ENCODE data around the gene SEMA5A. TPM values are rescaled to one million over a fixed set of nuclear protein-coding genes. Genes with fewer than 3 reads are reported as not detected.

Gene SEMA5A
- total RNA-seq, 2 donors from 2014 or later, result 3.4 to 40.2 TPM

DNA sequence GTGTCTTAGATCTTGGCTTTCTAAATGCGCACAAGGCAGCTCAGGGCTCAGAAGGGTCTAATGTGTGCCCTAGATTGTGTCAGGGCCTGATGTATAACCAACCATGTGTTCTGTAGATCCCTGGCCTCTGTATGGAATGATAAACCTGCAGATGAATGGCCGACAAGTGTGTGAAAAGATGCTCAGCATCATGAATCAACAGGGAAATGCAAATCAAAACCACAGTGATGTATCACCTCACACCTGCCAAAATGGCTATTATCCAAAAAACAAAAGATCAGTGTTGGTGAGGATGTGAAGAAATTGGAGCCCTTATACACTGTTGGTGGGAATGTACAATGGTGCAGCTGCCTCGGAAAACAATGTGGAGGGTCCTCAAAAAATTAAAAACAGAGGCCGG lies 489.8 kb downstream of the SEMA5A start:
- TF ChIP-seq POLR2A (IDR thresholded peaks at IDR 0.05), result no peak
- TF ChIP-seq, protein P1, sequence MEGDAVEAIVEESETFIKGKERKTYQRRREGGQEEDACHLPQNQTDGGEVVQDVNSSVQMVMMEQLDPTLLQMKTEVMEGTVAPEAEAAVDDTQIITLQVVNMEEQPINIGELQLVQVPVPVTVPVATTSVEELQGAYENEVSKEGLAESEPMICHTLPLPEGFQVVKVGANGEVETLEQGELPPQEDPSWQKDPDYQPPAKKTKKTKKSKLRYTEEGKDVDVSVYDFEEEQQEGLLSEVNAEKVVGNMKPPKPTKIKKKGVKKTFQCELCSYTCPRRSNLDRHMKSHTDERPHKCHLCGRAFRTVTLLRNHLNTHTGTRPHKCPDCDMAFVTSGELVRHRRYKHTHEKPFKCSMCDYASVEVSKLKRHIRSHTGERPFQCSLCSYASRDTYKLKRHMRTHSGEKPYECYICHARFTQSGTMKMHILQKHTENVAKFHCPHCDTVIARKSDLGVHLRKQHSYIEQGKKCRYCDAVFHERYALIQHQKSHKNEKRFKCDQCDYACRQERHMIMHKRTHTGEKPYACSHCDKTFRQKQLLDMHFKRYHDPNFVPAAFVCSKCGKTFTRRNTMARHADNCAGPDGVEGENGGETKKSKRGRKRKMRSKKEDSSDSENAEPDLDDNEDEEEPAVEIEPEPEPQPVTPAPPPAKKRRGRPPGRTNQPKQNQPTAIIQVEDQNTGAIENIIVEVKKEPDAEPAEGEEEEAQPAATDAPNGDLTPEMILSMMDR (IDR thresholded peaks at IDR 0.05), result no peak
- H3K36me3 ChIP-seq (replicated peaks in 1 of 2; ENCODE audit: insufficient read depth in 1 of 2, low read depth in 2 of 2), result no peaks in the 10 kb centered on the region
- no peaks in the 10 kb centered on the region for H3K4me1 ChIP-seq
- DNase-seq, result no peak
- no peak overlapping the region for H3K4me3 ChIP-seq
- no peaks in the 10 kb centered on the region for H3K27me3 ChIP-seq
- 93 to 94% methylated on average over 4 of the region's 4 CpGs for WGBS, 2 donors
- no peak for ATAC-seq
- H3K27ac ChIP-seq, result no peak overlapping the region
- H3K9me3 ChIP-seq, result no peaks in the 10 kb centered on the region
- intact Hi-C loops (cut with DNase I), result no loop called here

DNA sequence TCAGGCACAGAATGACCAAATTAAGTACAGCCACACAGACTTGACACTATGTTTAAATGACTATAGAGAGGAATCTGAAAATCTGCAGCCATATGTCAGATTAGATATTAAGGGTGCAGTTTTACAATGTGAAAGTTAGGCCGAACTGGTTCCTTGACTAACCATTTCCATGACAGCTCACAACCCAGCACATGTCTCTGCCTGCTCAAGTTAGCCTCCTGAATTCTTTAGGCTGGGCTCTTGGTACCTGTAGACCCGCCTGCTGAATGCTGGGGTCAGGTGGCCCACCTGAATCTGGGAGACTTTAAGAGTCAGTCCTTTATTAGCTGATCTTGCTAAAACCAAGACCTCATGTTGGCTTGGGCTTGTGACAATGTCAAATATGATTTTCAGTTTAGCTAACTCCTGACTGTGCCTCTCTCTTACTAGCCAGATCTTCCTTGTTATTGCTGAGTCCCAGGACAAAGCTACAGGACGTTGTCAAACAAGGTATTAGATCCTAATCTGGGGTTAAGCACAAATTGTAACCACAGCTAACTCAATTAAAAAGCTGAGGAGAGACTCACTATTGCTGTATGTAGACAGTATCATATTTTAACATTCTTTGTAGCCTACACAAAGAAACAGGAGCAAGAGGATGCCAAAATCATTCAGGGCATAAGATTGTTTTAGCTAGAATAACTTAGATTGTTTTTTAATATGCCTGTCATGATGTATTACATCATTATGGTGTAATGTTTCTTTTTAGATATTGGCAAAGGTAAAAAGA lies 490.9 kb downstream of the SEMA5A start:
- Histone ChIP-seq H3K4me1 (no peaks in the 10 kb centered on the region), H3K4me3 (no peak overlapping the region), H3K27ac (no peak overlapping the region), H3K9me3 (no peaks in the 10 kb centered on the region), H3K27me3 (no peaks in the 10 kb centered on the region), H3K36me3 (replicated peaks in 1 of 2; ENCODE audit: insufficient read depth in 1 of 2, low read depth in 2 of 2) (no peaks in the 10 kb centered on the region)
- intact Hi-C loops (cut with DNase I), result no loop called here
- TF ChIP-seq, protein P1 (IDR thresholded peaks at IDR 0.05), result no peak
- TF ChIP-seq POLR2A (IDR thresholded peaks at IDR 0.05), result no peak
- no peak for DNase-seq
- 80 to 84% methylated on average over 3 of the region's 3 CpGs for WGBS, 2 donors
- ATAC-seq, result no peak

DNA sequence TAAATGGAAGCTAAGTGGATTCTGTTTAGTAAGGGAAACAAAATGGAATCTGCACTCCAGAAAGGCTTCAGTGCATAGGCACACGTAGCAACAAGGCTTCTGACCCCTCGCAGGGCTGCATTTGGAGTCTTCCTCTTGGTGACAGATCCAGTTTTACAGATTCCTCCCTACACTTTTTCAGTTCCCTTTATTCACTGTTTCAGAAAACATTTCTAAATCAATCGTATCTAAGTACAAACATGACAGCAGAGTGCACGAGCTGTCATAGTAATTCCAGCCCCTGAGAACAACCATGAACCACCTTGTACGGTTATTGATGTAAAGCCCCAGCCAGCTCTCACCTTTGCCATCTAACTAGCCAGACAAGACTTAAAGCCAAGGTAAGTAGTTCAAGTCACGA lies 491.6 kb downstream of the SEMA5A start:
- no peak for TF ChIP-seq POLR2A (IDR thresholded peaks at IDR 0.05)
- TF ChIP-seq, protein P1 (IDR thresholded peaks at IDR 0.05), result no peak
- intact Hi-C loops (cut with DNase I), result no loop called here
- WGBS, 2 donors, result 72 to 80% methylated on average over 6 of the region's 6 CpGs
- Histone ChIP-seq H3K4me3 (no peak overlapping the region), H3K27ac (no peak overlapping the region), H3K36me3 (replicated peaks in 1 of 2; ENCODE audit: insufficient read depth in 1 of 2, low read depth in 2 of 2) (no peaks in the 10 kb centered on the region), H3K4me1 (no peaks in the 10 kb centered on the region), H3K9me3 (no peaks in the 10 kb centered on the region), H3K27me3 (no peaks in the 10 kb centered on the region)
- DNase-seq (no peak), ATAC-seq (no peak)

DNA sequence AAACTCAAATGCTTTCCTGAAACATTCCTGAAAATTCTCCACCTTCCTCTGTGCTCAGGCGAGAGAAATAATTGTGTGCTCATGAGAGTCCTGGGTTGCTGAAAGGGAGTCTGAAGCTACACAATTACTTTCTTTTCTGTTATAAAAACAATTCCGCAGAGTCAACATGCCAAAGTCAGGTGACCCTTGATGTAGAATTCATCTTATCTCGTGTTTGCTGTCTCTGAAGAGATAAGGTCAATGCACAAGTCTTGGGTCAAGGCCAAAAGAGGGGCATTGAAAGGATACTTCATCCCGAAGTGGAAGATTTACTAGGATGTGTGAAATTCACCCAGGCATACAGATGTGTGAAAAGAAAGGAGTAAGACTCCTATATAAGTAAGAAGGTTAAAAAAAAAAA lies 493.5 kb downstream of the SEMA5A start:
- Histone ChIP-seq H3K4me1 (no peaks in the 10 kb centered on the region), H3K9me3 (no peaks in the 10 kb centered on the region), H3K27me3 (no peaks in the 10 kb centered on the region), H3K36me3 (replicated peaks in 1 of 2; ENCODE audit: insufficient read depth in 1 of 2, low read depth in 2 of 2) (no peaks in the 10 kb centered on the region), H3K27ac (no peak overlapping the region), H3K4me3 (no peak overlapping the region)
- 43 to 51% methylated on average over 4 of the region's 4 CpGs for WGBS, 2 donors
- no peak for ATAC-seq
- no peak for TF ChIP-seq POLR2A (IDR thresholded peaks at IDR 0.05)
- TF ChIP-seq, protein P1 (IDR thresholded peaks at IDR 0.05), result no peak
- DNase-seq, result no peak
- intact Hi-C loops (cut with DNase I), result no loop called here

DNA sequence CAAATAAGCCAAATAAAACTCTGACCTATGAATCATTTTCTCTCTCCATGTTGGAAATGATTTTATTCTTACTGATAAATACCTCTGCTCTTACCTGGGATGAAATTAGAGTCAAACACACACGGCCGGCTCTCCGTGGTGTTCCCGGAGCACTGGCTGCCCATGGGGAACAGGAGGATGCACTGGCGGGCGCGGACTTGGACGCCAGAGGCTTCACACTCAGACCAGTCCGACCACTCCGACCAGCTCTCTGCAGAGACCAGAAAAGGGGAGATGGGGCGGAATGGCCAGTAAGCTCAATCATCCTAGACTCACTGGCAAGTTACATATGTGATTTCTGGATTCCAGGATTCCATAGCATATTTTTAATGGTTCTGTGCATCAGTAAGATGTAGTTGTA lies 494.1 kb downstream of the SEMA5A start:
- Histone ChIP-seq H3K36me3 (replicated peaks in 1 of 2; ENCODE audit: insufficient read depth in 1 of 2, low read depth in 2 of 2) (no peaks in the 10 kb centered on the region), H3K27ac (no peak overlapping the region), H3K27me3 (no peaks in the 10 kb centered on the region), H3K4me1 (no peaks in the 10 kb centered on the region), H3K9me3 (no peaks in the 10 kb centered on the region), H3K4me3 (no peak overlapping the region)
- TF ChIP-seq, protein P1 (IDR thresholded peaks at IDR 0.05), result no peak
- no peak for TF ChIP-seq POLR2A (IDR thresholded peaks at IDR 0.05)
- ATAC-seq (no peak), DNase-seq (no peak)
- WGBS, 2 donors, result 87 to 96% methylated on average over 10 to 11 of the region's 11 CpGs
- intact Hi-C loops (cut with DNase I), result no loop called here
